GM19438 (cell line): ENCODE data around the gene OR8B8.
"Not testable (repeated sequence)": the region's sequence is repeated elsewhere in the genome, so short reads cannot be mapped to it uniquely, and the experiment has no call there.

Source experiments
- ATAC-seq: cut with Tn5 transposase; IDR thresholded peaks from one replicate; pipeline ENCODE4 v1.9.1; 2021; ENCODE audit warnings: low read depth; ENCODE audit not compliant: unreplicated experiment

The OR8B8 gene

DNA sequence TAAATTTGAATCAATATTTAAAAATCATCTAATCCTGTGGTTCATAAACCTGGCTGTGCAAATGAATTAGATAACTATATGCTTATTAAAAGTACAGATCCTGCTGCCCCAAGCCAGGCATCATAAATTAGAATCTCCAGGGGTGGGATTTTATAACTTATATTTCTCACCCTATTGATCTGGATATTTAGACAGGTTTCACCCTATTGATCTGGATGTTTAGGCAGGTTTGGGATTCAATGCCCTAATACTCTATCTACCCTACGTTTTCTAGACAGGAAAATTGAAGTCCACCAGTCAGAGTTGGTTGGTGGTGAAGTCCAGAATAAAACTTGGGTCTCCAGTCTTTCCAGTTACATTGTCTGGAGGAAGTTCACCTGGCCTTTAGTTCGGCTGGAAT lies 2.6 kb downstream of the OR8B8 start:
- ATAC-seq, result no peak

DNA sequence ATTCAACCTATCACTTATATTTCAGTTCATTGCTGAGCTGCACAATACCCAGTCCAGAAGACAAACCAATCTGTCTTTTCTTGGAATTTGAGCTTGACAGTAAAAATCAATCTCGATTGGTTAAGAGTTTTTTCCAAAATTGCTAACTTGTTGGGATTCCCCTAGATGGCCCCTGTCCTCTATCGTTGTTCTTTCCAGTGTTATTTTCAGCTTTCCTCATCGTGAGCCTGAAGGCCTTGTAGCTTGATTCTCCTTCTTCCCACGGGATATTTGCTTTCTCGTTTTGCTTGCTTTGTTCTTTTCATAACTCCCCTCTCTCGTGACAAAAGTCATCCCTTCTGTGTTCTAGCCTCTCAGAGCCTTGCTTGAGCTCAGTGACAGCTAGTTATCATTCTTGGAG lies 3.1 kb downstream of the OR8B8 start:
- ATAC-seq, result no peak

DNA sequence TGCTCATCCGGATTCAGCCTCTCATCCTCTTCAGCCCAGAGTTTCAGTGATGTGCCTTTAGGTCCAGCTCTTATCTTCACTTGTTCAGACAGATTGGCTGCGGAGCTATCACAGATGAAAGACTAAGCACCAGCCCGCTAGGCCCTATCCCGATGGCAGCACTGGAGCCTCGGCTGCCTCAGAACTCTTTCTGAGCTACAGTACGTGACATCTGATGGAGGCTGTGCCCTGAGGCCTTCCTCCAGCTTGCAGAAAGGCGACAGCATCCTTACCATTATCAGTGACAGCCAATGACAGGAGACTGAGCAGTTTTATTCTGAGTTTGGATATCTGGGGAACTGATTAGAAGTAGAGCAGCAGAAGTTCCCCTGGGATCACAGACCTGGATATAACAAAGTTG lies 4.0 kb downstream of the OR8B8 start:
- ATAC-seq, result no peak

DNA sequence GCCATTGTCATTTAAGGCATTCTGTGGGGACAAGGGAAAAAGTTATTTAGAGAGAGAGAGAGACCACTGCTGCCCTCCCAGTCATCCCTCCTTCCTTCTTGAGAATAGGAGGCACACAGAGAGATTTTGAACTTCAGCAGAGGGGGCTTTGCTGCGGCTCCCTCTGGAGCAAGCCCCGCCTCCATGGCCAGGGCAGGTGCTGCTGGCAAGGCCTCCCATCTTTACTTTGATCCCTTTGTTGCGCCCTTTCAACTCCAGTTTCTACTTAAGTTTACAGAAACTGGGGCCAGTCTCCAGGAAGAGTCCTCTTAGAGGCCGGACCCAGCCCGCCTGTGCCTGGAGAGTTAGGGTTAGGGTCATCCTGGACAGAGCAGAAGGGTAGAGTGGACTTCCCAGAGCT lies 4.4 kb downstream of the OR8B8 start:
- ATAC-seq, result no peak

DNA sequence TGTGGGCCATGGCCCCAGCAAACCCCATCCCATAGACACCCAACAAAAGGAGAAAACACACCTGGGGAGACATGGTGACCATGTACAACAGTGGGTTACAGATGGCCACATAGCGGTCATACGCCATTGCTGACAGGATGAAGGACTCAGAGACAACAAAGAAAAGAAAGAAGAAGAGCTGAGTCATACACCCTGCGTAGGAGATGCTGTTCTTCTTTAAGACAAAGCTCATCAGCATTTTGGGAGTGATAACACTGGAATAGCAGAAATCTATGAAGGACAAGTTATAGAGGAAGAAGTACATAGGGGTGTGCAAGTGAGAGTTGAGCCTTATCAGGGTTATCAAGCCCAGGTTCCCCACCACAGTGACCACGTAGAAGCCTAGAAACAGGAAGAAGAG lies 4.9 kb downstream of the OR8B8 start:
- ATAC-seq, result no peak

DNA sequence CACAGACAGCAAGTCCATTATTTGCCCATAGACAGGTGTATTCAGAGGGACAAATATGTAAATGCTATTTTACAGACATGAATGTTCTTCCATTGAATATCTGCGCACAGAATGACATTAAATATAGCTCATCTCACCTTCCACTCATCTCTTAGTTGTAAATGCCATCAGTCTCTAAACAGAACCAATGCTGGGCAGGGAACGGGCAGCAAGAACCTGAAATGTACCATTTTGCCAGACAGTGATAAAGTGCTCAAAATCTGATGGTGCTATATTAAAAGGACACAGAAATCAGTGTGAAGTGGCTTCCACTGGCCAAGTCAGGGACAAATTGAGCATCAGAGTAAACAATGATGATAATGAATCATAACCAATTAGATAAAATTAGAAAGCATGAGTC lies 10.8 kb downstream of the OR8B8 start:
- no peak for ATAC-seq

DNA sequence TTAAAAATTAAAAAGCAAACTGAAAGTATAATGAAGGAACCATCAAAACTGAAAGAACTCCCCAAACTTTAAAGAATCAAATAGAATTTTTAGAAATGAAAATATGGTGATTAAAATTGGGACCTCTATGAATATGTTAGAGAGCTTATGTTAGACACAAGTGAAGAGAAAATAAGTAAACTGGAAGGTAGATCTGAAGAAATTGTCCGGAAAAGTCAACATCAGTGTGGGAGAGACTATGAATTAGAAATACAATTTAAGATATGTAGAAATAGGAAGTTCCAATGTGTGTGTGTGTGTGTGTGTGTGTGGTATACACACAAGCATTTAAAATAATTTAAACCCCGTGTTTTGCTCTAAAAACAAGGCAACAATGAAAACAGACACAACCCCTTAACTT lies 15.9 kb downstream of the OR8B8 start:
- no peak for ATAC-seq

DNA sequence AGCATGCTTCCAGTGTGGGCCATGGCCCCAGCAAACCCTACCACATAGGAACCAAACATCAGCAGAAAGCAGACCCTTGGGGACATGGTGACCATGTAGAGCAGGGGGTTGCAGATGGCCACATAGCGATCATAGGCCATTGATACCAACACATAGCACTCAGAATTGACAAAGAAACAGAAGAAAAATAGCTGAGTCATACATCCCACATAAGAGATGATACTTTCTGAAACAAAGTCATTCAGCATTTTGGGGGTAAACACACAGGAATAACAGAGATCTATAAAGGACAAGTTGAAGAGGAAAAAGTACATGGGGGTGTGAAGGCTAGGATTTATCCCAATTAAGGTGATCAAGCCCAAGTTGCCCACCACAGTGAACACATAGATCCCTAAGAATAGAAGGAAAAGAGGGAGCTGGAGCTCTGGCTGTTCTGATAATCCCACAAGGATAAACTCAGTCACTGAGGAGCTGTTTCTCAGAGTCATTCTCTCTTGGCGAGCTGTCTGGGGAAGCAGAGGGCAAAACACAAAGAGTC lies 21.0 kb downstream of the OR8B8 start, which contains the start of gene OR8B4:
Gene OR8B4, minus strand, starts transcription at position 488 of the 538 bp plus-strand sequence. Its CDS starts 0 bp downstream, at position 488.
- ATAC-seq, result no peak

DNA sequence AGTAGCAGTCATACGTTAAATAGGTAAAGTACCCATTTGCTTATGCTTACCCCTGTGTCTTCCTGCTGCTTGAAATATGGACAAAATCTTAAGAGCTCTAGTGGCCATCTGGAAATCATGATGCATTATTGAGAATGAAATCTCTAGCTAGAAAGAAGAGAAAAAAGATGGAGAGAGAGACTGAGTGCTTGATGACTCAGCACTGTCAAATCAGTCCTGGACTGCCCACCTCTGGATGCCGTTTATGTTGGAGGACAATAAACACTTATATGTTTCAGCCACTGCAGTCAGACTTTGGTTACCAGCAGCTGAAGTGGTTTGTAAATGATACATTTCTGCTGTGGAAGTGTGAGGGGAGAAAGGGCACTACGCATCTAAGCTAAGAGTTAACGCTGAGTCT lies 24.5 kb downstream of the OR8B8 start:
- ATAC-seq, result no peak

DNA sequence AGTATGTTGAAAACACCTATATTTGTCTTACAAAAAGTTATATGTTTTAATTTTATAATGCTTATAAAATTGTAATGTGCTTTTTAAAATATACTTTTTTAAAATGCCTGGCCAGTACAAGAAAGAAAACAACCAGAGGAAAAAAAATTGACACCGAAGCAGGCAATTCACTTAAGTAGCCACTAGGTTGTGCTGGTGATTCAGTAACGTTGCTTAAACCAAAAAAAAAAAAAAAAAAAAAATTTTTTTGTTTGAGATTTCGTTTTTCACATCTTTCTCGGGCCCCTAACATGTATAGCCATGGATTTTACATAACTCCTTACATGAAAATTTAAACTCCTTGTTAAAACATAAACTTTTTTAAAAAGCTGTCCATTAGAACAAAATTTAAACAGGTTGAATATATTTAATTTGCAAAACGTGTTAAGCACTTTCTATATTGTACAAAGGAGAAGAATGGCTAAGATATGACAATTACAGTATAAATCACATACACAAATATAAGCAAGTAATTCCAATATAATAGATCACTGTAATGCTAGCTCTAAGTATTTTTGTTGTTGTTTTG lies 30.1 kb downstream of the OR8B8 start:
- ATAC-seq, result no peak

DNA sequence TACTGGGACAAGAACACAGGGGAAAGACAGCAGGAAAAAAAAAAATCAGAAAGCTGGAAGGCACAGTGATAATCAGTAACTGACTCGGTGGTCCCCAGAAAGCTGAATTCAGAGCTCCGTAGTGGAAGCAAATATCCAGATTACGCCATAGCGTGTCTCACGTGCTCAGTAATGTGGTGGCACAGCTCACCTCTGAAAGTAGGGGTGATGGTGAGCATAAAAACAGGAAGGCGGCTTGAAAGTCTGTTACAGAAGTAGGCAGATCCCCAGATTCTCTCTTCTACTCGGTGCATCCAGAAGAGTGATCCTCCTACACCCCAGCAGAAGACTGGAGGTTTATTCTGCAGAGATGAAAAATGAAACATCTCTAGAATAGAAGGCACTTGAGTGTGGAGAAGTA lies 35.6 kb downstream of the OR8B8 start:
- ATAC-seq, result no peak

DNA sequence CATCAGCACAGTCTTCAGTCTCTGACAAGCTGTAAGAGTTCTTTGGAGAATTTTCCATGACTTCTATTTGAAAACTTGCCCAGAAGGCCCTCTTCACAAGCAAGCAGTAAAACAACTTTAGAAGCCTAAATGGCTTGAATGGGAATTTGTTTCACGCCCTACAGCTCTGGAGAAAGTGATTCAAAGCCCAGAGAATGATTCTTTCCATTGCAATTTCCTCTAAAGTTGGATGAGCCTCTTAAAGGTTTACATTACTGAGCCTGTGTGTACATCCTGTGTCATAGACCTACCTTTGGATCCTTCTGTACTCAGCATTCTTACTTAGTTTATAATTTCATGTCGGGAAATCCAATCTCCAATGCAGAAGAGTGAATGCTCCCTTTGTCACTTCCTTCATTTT lies 39.9 kb downstream of the OR8B8 start:
- no peak for ATAC-seq

DNA sequence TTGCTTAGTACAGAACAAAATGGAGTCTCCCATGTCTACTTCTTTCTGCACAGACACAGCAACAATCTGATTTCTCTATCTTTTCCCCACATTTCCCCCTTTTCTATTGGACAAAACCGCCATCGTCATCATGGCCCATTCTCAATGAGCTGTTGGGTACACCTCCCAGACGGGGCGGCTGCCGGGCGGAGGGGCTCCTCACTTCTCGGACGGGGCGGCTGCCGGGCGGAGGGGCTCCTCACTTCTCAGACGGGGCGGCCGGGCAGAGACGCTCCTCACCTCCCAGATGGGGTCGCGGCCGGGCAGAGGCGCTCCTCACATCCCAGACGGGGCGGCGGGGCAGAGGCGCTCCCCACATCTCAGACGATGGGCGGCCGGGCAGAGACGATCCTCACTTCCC lies 42.3 kb downstream of the OR8B8 start:
- ATAC-seq, result not testable (repeated sequence)

DNA sequence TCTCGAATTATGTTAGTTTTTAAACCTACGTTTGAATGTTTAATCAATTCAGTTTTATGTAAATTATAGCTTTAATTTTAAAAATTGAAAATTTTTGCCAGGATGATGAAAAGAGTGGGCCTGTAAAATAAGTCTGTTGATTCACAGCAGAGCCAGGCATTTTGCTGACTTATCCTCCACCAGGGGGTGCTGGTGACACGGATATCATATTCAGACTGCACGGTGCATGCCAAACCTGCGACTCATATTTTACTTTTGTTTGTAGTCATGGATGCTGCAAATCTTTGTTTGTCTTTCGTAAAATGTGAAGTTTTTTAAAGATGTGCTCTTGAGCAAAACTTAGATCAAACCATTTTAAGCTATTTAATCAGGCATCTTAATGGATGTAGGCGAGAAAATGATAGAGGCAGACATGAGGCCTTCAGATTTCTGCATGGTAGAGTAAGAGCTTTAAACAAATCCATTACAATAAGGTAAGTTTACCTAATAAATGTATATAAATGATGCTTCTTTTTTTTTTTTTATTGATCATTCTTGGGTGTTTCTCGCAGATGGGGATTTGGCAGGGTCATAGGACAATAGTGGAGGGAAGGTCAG lies 43.1 kb downstream of the OR8B8 start:
- ATAC-seq, result peak; percentile 90

DNA sequence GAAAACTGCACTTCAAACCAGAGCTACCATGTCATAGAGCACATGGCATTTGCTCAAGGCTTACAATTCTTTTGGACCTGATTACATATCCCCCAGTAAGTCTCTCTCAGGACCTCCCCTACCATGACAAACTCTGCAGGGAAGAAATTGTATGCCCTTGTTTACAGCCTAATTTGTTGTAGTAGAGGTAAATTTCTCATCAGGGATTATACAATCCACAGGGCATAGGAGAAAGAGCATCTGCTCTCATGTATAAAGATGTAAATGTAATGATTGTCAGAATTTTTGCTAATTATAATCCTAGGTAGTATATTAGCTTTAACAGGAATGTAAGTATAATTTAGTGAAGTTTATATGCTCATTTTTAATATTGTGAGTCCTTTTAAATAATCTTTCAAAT lies 46.6 kb downstream of the OR8B8 start, which contains the start of gene OR8B3:
Gene OR8B3, minus strand, starts transcription at position 101 of the 400 bp plus-strand sequence. CDS start 1,673 bp downstream, outside the sequence.
- no peak for ATAC-seq

DNA sequence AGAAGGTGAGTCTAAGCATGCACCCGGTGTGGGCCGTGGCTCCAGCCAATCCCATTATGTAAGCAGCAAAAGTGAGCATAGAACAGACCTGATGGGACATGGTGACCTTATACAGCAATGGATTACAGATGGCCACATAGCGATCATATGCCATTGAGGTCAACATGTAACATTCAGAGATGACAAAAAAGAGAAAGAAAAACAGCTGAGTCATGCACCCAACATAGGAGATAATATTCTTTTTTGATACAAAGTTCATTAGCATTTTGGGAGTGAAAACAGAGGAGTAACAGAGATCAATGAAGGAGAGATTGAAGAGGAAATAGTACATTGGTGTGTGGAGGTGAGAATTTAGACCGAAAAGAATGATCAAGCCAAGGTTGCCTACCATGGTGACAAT lies 48.6 kb downstream of the OR8B8 start:
- not testable (repeated sequence) for ATAC-seq

DNA sequence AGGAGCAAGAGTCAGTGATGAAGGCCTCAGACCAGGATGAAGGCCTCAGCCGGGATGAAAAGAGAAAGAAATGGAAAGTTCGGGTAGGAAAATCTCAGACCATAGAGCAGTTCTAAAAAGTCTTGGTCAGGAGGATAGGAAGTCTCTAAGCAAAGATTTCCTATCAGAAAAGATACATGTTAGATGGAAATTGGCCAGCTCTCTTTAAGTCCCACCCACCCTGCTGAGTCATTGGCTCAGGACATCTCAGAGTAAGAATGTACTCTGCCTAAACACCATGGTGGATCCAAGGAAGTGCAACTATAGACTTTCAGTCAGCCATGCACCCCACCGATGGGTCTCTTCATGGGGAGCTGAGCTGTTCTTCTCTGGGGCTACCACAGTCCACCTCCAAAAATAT lies 51.1 kb downstream of the OR8B8 start:
- ATAC-seq, result no peak
